GM19452 (cell line): ENCODE results near the gene CCDC68.
A peak's percentile ranks its signal among the peaks of the same experiment; 100 is the strongest.

Experiments
- ATAC-seq: cut with Tn5 transposase; IDR thresholded peaks from one replicate; pipeline ENCODE4 v1.9.1; 2021; ENCODE audit not compliant: unreplicated experiment

The CCDC68 gene

GRCh38 chr18:54961868-54962267 lies 2.6 kb upstream of the CCDC68 start:
- no peak for ATAC-seq

DNA sequence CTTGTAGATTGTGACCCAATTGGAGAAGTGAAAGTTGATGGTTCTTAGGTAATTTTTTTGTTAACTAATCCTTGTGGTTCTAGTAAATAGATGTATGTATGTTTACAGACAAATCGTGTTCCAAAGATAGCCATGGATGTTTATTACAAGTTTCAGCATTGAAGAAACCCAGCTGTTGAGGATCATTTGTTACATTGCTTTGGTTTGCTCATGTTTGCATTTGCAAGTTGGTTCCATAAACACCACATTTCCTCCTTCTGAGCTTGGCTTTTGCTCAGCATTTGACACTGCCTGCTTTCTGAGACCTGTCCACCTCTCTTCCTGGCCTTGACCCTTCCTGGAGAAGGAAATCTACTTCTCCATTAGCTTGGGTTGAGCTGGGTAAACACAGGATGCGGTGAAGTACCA lies 1.8 kb upstream of the CCDC68 start:
- no peak for ATAC-seq

DNA sequence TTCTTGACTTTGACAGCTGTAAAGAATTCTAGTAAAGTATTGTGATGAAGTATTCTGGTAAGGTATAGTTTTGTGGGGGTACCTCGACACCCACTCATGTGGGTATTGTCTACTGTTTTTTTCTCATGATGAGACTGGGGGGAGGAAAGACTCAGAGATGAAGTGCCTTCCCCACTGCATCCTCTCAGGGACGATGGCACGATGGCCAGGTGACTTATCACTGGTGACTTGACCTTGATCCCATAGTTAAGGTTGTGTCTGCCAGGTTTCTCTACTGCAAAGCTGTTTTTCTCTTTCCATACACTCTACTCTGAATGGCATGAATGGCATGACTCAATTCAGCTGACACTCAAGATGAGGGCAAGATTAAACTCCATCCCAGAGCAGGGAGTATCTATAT lies 936 bp upstream of the CCDC68 start:
- ATAC-seq = no peak

DNA sequence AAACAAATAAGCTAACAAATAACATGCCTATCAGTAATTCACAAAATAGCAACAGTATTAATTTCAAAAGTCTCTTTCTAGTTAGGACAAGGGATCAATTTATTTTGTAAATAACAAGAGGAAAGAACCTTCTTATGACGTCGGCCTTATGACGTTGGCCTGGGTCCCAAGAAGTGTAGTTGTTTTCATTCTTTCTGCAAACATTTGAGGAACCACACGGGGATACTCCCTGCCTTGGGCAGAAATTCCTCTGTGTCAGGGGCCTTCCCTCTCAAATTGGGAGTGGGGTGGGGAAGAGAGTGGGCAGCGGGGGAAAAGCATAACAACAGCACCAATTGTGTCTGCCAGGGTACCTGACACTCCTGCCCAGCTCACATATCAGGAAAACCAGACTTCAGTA lies 1.3 kb downstream of the CCDC68 start:
- ATAC-seq = no peak

DNA sequence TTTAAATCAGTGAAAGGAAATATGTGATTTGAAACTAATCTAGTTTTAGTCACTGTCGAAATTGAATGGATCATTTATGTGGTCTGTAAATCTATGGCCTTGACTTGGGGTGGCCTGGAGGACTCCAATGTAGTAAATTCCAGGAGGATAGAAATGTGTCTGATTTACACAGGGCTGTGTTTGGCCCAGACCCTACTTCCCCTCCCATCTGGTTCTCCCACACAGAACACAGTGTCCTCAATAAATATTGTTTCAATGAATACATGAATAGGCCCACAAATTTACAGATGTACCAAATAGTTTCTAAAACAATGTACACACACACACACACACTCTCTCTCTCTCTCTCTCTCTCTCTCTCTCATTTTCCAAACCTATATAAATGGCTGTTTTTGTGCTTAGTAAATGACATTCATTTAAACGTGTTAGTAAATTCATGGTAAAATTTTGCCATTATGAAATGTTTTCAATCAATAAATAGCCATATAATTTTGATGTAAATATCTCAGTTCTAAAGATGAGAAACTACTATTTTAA lies 1.9 kb downstream of the CCDC68 start:
- ATAC-seq = no peak

DNA sequence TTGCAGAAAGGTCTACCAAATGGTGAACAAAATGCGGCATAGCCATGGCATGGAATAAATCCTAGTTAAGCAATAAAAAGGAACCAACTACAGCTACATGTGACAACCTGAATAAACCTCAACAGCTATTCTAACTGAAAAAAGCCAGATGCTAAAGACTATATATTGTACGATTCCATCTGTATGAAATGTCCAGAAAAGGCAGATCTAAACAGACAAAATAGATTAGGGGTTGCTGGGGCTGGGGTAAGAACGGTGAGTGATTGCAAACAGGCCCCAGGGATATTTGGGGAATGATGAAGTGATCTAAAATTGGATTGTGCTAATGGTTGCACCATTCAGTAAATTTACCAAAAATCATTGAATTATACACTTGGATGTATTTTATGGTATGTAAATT lies 2.8 kb downstream of the CCDC68 start:
- no peak for ATAC-seq

DNA sequence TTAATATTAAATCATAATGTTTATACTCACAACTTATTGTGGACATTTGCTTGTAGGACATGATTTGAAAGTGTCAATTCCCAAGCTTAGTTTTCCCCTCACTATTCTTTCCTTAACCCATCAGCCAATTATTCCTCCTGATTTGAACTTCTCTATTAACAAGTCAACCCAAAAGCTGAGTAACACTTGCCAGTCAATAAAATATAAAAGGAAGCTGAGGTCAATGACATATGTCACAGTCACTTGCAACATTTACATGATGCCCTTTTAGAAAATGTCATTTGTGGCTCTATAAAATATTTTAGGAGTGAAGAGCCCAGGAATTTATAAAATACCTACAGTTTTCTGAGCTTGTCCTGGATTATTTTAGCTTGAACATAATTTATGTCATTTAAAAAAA lies 7.2 kb downstream of the CCDC68 start:
- no peak for ATAC-seq

DNA sequence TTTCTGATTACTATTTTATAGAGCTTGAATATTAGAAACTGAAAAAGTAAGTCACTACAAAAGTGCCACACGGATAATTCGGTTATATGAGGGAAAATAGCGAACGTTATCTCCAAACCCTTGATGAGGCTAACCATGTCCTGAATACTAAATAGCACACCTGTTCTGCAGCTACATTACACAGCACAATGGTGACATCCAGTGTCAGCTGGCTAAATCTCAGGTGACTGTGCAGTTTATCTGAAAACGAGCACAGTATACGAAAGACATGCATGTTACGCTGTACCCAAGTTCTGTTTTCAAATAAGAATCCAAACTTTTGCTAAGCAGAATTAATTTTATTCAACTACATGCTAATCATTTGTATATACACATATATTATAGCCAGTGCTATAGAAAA lies 9.0 kb downstream of the CCDC68 start:
- ATAC-seq = no peak

DNA sequence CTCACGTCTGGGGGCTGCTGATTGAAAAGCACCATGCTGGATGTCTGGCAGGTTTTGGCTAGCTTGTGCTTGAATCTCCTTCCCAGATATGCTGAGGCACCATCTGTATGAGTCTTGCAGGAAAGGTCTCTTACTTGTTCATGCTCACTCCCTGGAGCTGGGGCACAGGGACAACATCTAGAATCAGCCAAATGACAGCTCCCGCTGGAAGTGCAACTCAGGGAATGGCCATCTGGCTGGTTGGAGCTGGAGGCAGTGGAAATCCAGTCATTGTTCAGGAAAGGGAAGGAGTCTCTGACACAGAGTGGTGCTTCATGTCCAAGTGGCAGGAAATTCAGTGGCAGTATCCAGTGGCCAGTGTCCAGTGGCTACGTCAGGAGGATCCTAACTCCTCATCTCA lies 9.7 kb downstream of the CCDC68 start:
- ATAC-seq = no peak

- ATAC-seq = no peak
Measured at GRCh38 chr18:54948350-54948837, 10.9 kb downstream of the CCDC68 start.

DNA sequence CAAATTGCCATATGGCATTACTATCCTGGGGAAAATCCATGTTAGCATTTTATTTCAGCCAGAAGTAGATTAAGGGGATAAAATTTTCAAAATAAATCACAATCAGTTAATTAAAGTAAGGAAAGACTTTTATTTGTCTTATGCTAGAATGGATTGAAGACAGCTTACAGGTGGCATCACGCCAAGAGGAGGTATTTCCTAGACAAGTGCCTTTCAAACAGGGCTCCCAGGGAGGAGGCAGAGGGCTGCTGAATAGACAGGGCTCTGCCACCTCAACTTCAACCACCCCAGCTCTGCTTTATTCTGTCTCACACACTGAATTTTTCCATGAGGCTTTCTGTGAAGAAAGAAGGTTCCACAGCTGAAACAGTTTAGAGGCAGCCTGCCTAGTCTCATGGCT lies 12.2 kb downstream of the CCDC68 start:
- no peak for ATAC-seq

DNA sequence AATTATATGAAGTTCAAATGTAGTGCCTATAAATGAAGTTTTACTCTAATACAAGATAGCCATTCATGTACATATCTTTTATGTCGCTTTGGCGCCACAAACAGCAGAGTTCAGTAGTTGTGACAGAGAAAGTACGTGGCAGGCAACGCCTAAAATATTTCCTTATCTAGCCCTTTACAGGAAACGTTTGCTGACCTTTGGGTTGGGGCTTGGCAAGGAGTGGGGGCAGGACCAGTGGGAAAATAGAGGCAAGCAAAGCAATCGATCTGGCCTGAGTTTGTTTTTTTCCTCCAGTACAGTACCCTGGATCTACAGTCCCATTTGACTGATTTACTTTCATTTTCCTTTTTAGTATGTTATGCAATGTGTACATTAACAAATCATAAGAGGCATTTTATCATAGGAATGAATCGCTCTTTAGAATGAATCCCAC lies 13.1 kb downstream of the CCDC68 start:
- ATAC-seq = peak; percentile 82

DNA sequence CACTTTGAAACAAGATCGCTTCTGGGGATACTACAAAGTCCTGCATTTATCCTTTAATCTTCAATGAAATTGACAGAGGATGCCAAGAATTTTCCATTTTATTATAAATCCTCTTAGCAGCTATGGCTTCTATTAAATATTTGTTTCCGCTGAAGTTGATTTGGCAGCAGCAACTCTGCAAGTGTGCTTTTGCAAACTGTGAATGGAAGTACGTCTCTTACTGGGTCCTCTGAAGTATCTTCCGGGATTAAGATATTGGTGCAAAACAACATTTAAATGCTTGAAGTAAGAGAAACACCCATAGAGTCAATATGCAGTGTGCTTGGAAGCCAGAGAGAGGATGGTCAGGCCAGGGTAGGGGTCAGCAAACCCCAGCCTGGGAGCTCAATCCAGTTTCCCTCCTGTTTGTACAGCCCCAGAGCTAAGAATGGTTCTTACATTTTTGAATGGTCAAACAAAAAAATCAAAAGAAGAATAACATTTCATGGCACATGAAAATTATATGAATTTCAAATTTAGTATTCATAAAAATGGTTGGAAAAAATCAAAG lies 13.6 kb downstream of the CCDC68 start:
- no peak for ATAC-seq

GRCh38 chr18:54942569-54942968 lies 16.7 kb downstream of the CCDC68 start:
- ATAC-seq = no peak

DNA sequence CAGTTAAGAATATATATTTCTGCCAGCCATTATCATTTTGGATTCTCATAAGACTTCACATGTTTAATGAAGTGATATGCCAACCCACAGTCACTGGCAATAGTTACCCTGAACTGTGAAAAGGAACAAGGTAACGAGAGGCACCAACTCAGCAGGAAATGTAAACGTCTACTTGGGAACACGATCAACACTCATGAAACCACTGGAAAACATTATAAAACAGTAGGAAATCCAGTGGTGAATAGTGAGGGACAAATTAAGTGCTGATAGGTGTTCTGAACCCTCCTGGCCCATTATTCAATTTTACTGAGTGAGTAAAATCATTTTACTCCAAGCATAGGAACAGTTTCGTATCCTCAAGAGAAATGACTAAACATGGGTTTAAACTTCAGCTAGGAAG lies 17.1 kb downstream of the CCDC68 start:
- ATAC-seq = no peak

- ATAC-seq = no peak
Measured at GRCh38 chr18:54939361-54939917, 19.8 kb downstream of the CCDC68 start.

DNA sequence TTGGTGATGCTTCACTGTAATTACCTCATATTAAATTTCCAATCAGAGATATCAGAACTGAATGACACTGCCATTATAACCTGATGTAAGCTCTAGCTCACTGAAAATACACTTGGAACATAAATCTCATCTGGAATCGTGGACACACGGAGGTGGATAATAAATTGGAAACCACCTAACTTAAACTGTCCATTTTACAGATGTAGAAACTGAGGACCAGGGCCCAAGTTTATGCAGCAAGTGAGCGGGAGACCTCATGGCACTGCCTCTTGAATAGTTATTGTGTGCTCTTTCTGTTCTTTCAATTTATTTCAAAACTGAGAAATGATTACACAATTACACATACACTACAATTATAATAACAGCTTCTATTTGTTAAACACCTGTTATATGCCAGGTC lies 20.8 kb downstream of the CCDC68 start:
- no peak for ATAC-seq

GRCh38 chr18:54932472-54932871 lies 26.8 kb downstream of the CCDC68 start:
- ATAC-seq = no peak

DNA sequence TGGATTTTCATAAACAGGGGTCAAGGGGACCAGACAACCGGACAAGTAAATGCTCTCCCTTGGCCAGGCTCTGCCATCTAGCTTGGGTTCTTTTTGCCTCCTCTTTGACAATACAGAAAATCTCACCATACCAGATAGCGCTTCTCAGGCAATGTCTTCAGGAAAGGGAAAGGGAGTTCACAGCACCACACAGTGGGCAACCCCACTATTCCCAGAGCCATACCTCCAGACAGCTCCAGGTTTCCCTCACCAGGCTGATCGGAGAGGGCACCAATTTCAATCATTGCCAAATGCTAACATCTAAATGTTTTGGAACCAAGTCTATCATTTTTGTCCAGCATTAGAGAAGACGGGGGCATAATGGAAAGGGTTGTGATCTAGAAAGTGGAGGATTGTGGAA lies 28.1 kb downstream of the CCDC68 start:
- no peak for ATAC-seq

- ATAC-seq = no peak
Measured at GRCh38 chr18:54928236-54928635, 31.0 kb downstream of the CCDC68 start.

DNA sequence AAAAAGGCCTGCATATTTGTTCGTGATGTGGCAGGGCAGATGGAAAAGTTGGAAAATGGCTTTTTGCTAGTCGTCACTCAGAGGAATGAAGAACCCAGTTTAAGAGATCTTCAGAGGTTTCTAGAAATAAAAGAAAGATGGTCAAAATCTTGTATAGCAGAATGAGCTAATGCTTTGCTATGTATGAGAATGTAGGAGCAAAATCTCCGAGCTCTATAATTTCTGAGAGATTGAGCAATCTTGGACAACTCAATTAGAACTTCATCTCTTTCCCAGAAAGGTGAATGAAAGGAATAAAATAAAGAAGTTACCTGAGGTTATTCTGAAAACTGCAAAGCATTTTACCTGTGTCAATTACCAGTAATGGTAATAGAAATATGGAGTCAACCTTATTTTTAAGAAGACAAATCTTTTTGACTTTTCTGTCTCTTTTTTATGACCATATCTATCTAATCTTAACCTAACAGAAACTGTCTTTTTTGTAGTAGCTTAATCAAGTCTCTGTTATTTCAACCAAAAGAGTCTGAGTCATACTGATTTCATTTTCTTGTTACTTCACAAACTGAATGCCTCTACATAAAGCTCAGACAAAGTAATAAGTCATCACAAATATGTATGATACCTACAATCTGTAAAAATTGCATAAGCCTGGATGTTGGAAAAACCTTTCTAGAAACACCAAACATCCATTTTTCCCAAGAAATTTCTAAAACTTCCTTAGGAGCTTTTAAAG lies 32.5 kb downstream of the CCDC68 start:
- ATAC-seq = no peak

GRCh38 chr18:54924948-54925347 lies 34.3 kb downstream of the CCDC68 start:
- no peak for ATAC-seq
